NCI-H748 (cell line): Measurements from ENCODE around the gene COG6.
A peak's percentile ranks its signal among the peaks of the same experiment; 100 is the strongest.

Experiments
- DNase-seq: peaks from one replicate; lab custom pipeline; 2025; ENCODE audit not compliant: unreplicated experiment; lab: John Stamatoyannopoulos, UW

The COG6 gene

DNA sequence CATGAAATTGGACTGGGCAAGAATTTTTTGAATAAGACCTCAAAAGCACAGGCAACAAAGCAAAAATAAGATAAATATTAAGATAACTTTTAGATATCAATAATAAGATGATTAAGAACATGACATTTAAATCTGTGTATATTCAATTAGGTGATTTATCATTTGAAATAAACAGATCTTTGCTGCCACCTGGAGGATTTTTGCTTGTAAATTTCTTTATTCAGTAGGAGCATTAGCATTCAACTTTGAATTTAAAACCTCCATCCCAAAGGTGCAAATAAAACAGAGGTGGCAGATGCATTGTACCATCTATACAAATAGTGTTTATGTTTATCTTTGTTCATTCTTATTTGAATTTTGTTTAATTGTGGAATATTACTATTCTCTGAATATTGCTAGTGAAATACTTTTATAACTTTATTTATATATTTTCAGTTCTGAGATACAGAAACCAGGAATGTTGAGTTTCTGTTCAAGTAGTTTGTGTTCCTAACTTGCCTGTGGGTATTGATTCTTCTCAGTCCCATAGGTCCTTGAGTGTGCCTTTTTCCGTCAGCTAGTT lies 20.9 kb downstream of the COG6 start:
- peak; percentile 71 for DNase-seq

DNA sequence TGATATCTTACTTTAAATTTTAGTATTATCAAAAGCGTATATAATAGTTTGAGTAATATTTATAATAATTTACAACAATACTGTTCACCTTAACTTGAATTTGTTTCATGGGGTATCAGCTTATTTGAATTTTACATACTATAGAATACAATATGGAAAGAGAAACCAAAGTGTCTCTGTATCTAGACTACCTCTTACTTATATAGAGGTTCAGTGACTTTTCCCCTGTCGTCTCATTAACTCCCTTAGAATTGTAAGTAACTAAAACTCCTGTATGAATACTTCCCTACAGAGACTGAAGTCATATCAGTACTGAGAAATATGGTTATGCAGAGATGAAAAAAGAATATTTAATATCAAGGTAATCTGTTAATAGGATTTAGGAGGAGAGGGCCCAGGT lies 26.8 kb downstream of the COG6 start:
- DNase-seq, result no peak

DNA sequence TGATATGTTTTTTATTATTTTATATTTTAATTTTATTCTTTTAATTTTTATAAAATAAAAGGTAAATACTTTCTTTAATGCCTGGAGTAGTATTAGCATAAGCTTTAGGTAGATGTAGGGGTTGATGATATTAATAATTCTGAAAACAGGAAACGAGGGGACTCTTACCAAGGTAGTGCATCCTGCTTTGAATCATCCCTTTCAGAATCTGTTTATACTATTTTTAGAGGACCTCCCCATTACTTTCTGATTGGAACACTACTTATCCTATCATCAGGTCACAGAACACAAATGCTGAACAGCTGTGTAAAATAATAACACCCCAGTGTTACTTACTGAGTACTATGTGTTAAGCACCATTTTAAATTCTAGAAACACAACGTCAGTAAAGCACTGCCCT lies 27.3 kb downstream of the COG6 start:
- DNase-seq, result no peak

DNA sequence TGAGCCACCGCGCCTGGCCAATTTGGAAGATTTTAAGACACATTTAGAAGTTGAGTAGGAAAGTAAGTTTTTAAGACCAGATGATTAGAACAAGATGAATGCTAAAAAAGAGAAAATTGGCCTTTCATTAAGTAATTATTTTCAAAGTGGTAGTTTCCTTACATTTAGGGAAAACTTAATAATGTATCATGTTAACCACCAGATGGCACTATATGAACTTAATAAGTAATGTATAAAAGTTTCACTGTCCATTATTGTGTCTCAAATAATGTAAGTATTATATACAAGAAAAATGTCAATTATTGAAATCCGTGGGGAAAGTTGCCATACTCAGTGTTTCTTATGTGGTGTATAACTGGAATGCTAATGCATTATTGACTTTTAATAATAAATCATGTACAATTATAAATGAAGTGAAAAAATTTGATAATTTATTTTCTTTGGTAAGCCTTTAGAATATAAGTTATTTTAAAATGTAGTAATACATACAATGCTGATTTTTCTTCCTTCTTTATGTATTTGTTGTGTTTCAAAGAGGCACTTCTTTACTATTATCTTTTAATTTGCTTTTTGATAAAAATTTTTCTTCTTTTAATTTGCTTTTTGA lies 29.2 kb downstream of the COG6 start:
- peak; percentile 63 for DNase-seq

DNA sequence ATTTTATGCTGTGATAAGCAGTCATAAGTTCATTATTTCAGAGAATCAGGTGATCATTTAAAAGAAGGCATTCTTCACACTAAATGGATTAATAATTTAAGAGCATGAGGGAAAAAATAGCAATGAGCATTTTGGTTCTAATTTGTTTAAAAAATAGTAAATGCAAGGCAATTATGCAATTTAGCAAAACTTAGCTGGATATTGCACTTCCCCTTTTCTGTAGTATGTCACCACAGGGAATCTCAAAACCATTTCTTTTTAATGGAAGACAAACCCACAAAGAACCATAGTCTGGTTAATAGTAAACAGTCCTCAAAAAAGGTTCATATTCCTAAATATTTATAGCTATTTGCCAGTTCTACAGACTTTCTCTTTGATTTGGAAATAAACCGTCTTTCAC lies 30.2 kb downstream of the COG6 start:
- no peak for DNase-seq

GRCh38 chr13:39688278-39688677 lies 32.8 kb downstream of the COG6 start:
- DNase-seq, result no peak

DNA sequence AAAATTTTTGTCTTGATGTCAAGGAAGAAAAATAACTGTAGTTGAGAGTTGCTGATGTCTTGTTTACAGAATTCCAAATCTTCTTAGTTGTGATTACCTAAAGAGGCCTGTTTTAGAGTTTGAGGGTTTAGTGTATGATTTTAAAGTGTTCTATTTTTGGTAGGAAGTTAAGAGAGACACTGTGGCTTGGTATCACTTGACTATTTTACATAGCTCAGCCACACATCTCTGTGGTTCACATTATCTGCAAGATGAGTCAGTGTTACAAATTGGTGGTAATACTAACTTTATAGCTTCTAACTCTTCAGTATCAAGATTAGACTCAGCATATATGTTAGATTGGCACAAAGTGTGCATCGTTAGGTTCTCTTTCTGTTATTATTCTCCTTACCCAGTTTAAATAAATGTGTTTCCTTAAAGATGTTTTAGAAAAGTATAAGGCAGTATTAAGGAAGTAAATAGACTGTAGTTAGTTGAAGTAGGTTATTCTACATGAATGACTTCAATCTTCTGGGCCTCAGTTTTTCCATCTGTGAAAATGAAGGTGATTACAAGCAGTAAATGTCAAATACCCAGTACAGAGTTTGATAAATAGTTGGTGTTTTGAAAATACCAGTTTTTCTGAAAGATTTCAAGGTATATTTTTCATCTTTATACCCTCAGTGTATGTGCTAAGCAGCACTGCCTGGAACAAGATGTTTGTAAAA lies 33.4 kb downstream of the COG6 start:
- no peak for DNase-seq

- DNase-seq, result no peak
These were observed 37.4 kb downstream of the COG6 start for GRCh38 chr13:39692660-39693438.

DNA sequence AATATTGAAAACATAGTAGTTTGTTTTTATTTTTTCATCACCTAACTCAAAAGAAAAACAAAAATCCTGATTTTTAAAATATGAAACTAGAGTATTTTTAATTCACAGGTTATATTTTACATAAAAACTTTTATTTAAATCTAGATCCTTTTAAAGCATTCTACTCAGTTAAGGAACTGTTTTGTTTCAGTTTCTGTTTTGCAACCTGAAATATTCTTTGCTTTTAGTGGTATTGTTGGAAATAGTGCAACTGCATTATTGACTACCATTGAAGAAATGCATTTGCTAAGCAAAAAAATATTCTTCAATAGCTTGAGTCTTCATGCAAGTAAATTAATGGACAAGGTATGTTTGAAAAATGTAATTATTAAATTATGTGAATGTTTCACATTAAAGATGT lies 43.8 kb downstream of the COG6 start:
- no peak for DNase-seq

GRCh38 chr13:39712626-39713025 lies 57.2 kb downstream of the COG6 start:
- DNase-seq, result no peak

- DNase-seq, result no peak
These were observed 73.7 kb downstream of the COG6 start for GRCh38 chr13:39729156-39729555.

- DNase-seq, result no peak
These were observed 79.5 kb downstream of the COG6 start for GRCh38 chr13:39734952-39735351.

GRCh38 chr13:39737047-39737446 lies 81.6 kb downstream of the COG6 start:
- no peak for DNase-seq

GRCh38 chr13:39740761-39741160 lies 85.3 kb downstream of the COG6 start:
- no peak for DNase-seq

DNA sequence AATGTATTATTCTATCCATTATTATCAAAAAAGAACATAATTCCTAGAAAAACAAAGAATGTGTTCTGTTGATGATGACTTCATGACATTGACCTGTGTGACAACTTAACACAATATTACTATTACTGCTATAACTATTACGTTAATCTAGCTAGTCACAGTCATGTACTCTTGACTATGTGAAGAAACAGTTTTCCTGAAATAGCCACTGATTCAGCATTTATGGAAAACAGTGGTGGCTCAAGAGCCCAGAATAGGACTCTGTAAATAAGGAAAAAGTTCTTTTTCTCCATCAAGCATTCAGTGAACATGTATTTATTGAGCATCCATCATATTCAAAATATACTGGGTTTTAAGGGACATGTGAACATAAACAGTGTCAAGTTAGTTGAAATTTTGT lies 93.5 kb downstream of the COG6 start:
- no peak for DNase-seq

GRCh38 chr13:39749528-39749927 lies 94.1 kb downstream of the COG6 start:
- DNase-seq, result no peak

GRCh38 chr13:39751805-39752204 lies 96.3 kb downstream of the COG6 start:
- DNase-seq, result no peak

GRCh38 chr13:39760521-39760920 lies 105.1 kb downstream of the COG6 start:
- DNase-seq, result no peak

DNA sequence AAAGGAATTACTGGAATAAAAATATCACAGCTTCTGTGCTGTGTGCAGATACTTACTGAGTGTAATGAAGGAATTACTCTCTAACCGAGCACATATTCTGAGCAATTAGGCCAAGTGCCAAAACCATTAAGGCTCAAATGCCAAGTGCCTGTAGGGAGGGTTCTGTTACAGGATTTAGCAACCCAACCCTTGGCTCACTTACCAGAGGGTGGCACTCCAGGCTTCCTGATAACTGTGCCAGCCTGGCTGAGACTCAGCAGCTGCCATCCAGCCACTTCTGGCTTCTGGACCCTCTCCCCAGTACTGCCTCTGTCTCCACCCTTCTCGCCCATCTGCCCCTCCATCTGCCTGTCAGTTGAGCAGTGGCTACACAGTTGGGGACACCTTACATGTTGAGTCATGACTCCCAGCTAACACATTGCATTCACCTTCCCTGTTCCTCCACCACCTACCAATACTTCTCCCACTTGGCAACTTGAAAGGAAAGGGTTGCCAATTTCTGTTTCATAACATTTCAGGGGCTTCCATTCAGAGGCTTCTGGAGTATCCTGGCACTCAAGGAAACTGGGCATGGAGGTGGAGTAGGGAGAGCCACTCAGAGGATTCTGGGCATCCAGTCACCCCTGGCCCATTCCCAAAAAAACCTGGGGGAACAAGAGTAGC lies 110.5 kb downstream of the COG6 start:
- DNase-seq, result peak; percentile 78

DNA sequence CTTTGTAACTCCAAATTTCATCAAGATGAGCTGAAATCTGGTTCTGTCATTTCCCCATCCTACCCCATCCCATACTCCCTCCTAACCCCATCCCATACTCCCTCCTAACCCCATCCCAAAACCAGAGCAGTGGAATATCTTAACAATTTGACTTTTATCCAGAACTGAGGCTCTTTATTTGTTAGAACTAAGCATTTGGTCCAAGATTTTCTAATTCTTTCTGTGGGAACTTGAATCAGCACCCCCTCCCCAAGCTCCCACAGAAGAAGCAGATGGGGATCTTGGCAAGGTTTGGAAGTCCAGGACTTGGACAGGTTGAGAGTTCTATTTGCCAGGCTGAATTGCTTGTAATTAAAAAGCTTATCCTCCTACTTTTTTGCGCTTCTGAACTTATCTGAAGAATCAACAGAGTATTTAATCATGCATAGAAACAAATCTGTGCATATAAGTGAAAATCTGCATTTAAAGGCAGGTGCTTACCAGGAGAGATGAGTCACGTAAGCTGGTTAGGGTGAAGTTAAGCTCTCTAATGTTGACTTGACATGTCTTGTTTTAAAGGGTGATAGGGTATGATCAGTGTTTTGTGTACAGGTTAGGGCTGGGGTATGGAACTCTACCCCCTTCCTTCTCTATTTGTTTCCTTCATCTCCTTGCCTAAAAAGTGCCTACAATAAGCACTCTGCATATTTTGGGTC lies 111.1 kb downstream of the COG6 start:
- no peak for DNase-seq
